Islet precursor cell (in vitro differentiated cells): Measurements from ENCODE around the gene CCDC8.
"Not testable (repeated sequence)": the region's sequence is repeated elsewhere in the genome, so short reads cannot be mapped to it uniquely, and the experiment has no call there.

ENCODE experiments used
- DNase-seq: peaks from one replicate; pipeline ENCODE4 v3.0.0-alpha.2; 2018

Gene CCDC8

DNA sequence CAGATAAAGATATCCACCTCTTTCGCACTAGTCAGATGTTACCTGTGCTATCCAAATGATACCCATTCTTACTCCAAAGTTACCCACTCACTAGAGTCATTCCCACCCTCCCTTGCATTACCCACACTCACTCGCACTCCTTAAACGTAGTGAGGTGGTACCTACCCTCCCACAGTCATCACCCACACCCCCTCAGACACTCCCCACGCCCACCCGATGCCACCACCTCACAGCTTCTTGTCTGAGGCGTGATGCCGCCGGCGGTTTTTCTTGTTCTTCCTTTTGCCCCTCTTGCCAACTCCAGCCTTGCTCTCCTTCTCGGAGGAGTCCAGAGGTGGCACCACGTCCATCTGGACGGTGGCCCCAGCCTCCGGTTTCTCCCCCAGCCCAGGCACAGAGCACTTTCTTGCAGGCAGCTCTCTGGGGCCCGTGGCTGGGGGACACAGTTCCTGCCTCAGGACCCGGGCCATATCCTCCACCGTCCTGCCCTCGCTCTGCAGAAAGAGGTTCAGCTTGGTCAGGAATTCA is 14.2 kb upstream of the CCDC8 start:
- no peak for DNase-seq

- DNase-seq = peak; percentile 92
Measured at GRCh38 chr19:46426506-46427162, 13.3 kb upstream of the CCDC8 start.

GRCh38 chr19:46426035-46426505 is 12.7 kb upstream of the CCDC8 start:
- no peak for DNase-seq

DNA sequence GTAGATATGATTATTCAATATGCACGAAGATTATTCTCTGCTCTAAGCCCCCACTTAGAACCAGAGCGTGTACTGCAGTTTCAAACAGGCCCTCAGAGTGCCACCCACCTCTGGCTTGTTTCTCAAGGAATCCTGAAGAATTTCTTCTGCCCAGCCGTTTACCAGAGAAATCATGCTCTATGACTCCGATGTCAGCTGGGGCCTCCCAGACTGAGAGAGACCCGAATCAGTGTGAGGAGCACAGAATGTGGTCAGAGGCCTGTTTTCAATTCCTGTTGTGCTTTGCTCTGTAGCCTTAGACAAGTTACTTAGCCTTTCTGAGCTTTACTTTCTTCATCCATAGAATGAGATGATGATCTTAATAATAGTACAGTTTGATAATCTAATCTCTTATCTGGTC is 9.8 kb upstream of the CCDC8 start:
- DNase-seq = no peak

- DNase-seq = no peak
Measured at GRCh38 chr19:46422344-46422743, 9.0 kb upstream of the CCDC8 start.

GRCh38 chr19:46420056-46420455 is 6.7 kb upstream of the CCDC8 start:
- no peak for DNase-seq

DNA sequence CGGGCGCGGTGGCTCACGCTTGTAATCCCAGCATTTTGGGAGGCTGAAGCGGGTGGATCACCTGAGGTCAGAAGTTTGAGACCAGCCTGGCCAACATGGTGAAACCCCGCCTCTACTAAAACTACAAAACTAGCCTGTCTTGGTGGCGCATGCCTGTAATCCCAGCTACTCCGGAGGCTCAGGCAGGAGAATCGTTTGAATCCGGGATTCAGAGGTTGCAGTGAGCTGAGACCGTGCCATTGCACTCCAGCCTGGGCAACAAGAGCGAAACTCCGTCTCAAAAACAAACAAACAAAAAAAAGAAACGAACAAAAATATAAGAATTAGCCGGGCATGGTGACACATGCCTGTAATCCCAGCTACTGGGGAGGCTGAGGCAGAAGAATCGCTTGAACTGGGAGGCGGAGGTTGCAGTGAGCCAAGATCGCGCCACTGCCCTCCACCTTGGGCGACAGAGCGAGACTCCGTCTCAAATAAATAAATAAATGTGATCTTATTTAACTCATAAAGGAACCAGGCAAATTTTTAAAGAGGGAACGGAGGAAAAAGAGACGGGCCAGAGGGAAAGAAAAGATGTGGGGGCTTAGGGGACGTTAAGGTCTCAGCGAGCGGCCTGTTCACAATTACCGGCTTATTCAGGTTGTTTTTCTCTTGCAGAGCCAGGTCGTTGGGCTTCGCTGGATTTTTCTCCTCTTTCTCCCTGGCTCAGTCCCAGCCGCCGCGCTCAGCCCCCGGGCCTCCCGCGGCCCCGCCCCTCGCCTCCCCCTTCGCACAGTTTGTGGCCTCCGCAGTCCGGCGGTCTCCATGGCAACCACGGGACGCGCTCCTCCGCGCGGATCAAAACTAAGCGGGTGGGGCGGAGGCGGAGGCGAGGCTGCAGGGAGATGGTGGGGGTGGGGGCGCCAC is 2.7 kb upstream of the CCDC8 start:
- DNase-seq = peak; percentile 98

- not testable (repeated sequence) for DNase-seq
Measured at GRCh38 chr19:46414899-46415298, 1.5 kb upstream of the CCDC8 start.

- DNase-seq = no peak
Measured at GRCh38 chr19:46412650-46413261, 608 bp downstream of the CCDC8 start.

DNA sequence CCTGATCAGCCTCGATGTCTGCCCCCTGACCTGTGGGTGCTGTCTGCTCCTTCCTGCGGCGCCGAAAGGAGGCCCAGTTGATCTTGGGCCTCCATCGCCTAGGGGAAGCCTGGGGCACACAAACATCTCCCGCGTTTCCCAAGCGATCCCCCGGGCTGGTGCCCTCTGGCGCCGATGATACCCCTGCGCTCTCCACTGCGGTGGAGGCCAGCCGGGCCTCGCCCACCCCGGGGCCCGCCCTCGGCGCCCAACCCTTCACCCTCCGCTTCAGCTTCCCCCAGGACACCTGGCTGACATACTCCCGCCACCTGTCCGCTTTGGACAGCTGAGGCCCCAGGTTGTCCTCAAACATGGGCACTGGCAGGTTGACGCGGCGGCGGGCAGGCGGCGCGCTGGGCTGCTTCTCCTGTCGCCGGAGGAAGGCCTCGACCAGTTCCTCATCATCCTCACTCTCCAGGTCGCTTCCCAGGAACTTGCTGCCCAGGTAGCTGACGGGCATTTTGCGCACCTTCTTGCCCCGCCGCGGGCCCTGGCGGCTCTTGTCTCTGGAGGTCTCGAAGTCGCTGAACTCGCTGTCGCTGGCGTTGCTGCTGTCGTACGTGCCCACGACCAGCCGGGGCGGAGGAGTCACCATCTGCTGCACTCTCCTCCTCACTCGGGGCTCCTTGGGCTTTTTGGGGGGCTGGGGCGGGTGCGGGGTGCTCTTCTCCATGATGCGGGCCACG is 1.3 kb downstream of the CCDC8 start:
- no peak for DNase-seq

GRCh38 chr19:46411088-46411924 is 2.1 kb downstream of the CCDC8 start:
- no peak for DNase-seq

DNA sequence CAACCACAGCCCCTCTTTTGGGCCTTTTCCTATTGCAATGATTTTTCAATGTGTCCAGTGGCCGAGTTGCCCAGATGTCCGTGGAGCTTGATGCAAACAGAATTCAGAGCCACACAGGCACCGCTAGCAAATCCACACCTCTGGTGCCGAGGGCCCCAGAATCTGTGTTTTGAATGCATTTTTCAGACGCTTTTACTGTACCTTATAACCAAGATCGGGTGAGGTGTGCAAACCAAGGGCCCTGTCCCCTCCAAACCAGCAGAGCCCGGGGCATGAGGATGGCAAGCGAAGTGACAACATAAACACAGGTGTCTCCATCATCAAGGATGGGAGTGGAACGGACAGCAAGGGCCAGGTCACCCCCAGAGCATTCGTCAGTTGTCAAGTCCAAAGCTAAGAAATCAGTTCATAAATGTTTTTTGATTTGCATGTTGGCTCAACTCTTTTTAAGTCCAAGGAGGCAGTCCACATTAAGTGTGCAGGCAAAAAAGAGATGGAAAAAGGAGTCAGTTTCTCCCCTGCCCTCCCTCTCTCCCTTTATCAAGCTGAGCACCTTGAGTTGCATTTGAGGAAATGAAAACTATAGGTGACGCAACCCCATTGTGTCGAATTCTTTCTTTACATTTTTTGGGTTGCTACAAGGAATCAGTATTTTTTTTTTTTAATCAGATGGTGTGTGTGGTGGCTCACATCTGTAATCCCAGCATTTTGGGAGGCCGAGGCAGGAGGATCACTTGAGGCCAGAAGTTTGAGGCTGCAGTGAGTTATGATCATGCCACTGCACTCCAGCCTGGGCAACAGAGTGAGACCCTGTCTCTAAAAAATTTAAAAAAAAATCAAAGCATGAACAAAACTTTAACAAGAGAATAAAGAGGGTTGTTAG is 2.9 kb downstream of the CCDC8 start:
- no peak for DNase-seq

DNA sequence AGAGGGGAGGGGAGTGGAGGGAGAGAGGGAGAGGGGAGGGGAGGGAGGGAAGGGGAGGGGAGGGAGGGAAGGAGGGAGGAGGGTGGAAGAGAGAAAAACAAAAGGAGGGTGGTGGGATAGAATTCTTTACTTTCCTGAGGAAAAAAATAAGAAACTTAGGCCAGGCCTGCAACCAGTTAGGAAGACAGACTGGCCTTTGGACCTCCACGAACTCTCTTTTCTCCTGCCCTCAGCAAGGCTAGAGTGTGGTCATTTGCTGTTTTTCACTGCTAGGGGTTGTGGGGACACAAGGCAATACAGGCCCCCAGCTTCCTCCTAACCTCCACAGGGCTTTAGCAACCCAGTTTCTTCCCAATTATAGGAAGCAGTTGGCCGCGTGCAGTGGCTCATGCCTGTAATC is 4.2 kb downstream of the CCDC8 start:
- DNase-seq = no peak

DNA sequence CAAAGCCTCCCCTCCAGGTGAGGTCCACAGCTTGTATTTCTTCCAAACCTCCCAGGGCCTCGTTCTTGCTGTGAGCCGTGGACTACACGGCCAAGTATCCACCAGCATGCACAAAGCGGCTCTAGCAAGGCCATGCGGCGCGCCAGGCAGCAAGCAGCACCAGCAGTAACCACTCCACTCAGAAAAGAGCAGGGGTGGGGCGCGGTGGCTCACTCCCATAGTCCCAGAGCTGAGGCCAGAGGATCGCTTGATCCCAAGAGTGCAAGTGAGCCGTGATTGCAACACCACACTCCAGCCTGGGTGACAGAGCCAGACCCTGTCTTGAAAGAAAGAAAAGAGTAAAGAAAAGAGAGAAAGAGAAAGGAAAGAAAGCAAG is 4.7 kb downstream of the CCDC8 start:
- peak; percentile 78 for DNase-seq

DNA sequence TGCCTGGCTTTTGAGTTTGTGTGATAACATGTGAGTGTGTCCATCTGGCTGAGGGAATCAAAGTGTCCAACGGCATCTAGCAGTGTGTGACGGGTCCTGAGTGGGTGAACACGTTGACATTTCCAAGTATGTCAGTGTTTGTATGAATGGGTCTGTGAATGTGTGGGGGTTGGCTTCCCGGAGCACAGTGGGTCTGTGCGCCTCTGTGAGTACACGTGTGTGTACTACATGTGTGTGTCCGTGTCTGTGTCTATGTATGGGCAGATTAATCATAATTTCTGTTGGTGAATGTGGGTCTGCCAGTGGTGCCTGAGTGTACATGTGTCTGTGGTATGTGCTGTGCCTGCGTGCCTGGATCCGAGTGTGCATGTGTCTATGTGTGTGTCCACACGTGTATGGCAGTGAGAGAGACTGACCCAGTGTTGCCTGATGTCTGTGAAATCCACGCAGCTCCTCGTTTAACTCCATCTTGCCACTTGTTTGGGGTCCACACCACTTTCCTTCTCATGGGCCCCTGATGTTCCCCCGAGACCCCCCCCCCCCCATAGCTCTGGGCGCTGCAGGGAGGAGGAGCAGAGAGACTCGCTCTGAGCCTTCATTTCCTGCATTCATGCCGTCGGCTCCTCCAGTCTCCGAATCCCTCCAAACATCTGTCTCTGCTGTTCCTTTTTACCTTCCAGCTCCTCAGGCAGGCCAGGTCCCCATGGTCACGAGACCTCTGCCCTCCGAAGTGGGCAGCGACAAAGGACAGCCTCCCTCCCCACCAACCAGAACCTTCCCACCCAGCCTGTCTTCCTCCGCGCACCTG is 5.3 kb downstream of the CCDC8 start:
- no peak for DNase-seq

GRCh38 chr19:46406976-46407375 is 6.4 kb downstream of the CCDC8 start:
- DNase-seq = no peak

GRCh38 chr19:46404753-46405468 is 8.5 kb downstream of the CCDC8 start:
- no peak for DNase-seq

DNA sequence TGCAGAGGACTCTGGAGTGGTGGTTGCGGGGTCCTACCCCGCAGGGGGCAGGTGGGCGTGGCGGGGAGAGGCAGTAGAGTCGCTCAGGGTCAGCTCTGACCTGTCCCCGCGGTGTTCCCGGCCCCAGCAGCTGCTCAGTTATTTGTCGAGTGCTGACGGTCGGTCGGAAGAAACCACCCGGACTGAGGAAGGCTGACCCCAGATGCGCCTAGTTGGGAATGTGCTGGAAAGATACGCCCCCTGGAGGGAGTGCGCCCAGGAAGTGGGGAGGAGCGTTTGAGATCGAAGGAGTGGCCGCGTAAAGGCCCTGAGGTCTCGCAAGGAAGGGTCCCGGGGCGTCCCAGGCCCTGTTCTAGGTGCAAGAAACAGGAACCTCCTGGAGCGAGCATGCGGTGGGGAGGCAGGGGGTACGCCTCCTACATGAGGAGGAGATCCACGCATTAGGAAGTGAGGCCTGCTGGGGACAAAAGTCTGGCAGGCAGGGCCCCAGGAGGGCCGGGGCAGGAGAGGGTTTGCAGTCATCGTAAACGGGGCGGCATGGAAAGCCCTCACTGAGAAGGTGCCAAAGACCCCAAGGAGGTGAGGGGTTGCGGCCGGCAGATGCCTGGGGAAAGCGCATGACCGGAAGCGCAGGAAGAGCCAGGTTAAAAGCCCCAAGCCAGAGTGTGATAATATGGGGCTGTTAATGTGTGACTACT is 9.2 kb downstream of the CCDC8 start:
- peak; percentile 92 for DNase-seq

DNA sequence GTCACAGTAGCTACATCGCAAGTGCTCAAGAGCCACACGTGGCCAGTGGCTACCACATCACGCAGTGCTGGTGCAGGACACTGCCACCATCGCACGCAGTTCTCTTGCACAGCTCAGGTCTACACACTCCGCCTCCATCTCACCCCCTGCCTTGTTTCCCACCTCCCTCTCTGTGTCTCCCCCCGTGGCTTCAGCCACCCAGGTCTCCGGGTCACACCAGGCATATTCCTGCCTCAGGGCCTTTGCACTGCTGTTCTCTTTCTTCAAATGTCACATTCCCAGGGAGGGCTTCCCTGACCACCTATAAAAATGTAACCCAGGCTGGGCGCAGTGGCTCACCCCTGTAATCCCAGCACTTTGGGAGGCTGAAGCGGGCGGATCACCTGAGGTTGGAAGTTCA is 10.6 kb downstream of the CCDC8 start:
- DNase-seq = no peak
